DMS53 treated with DMSO at 0.1 percent for 48 hours (cell line): Measurements from ENCODE around the gene DIP2C.
"Not testable (repeated sequence)": the region's sequence is repeated elsewhere in the genome, so short reads cannot be mapped to it uniquely, and the experiment has no call there.

Experiments
- DNase-seq: peaks from one replicate; lab custom pipeline; 2025; ENCODE audit not compliant: unreplicated experiment; lab: John Stamatoyannopoulos, UW

The DIP2C gene

GRCh38 chr10:541041-541440 lies 148.4 kb downstream of the DIP2C start:
- no peak for DNase-seq

GRCh38 chr10:538895-539294 lies 150.6 kb downstream of the DIP2C start:
- DNase-seq, result no peak

GRCh38 chr10:536935-537334 lies 152.5 kb downstream of the DIP2C start:
- no peak for DNase-seq

- DNase-seq, result no peak
Measured at GRCh38 chr10:536371-536925, 153.0 kb downstream of the DIP2C start.

GRCh38 chr10:535952-536351 lies 153.5 kb downstream of the DIP2C start:
- no peak for DNase-seq

- DNase-seq, result no peak
Measured at GRCh38 chr10:535051-535450, 154.4 kb downstream of the DIP2C start.

- DNase-seq, result no peak
Measured at GRCh38 chr10:534047-534566, 155.4 kb downstream of the DIP2C start.

GRCh38 chr10:533611-534010 lies 155.9 kb downstream of the DIP2C start:
- no peak for DNase-seq

- no peak for DNase-seq
Measured at GRCh38 chr10:533186-533585, 156.3 kb downstream of the DIP2C start.

- not testable (repeated sequence) for DNase-seq
Measured at GRCh38 chr10:532331-532730, 157.1 kb downstream of the DIP2C start.

- no peak for DNase-seq
Measured at GRCh38 chr10:531541-531940, 157.9 kb downstream of the DIP2C start.

GRCh38 chr10:530717-531116 lies 158.8 kb downstream of the DIP2C start:
- no peak for DNase-seq

GRCh38 chr10:529468-530230 lies 159.8 kb downstream of the DIP2C start:
- no peak for DNase-seq

GRCh38 chr10:528173-529165 lies 161.0 kb downstream of the DIP2C start:
- no peak for DNase-seq

GRCh38 chr10:527416-527815 lies 162.1 kb downstream of the DIP2C start:
- DNase-seq, result no peak

- DNase-seq, result no peak
Measured at GRCh38 chr10:526651-527312, 162.7 kb downstream of the DIP2C start.

- DNase-seq, result no peak
Measured at GRCh38 chr10:525565-526315, 163.7 kb downstream of the DIP2C start.

- DNase-seq, result no peak
Measured at GRCh38 chr10:523925-524324, 165.5 kb downstream of the DIP2C start.

- no peak for DNase-seq
Measured at GRCh38 chr10:522350-522749, 167.1 kb downstream of the DIP2C start.
